Measurements from ENCODE around the gene GREM2. TPM values are rescaled to one million over a fixed set of nuclear protein-coding genes. Genes with fewer than 3 reads are reported as not detected.

Gene GREM2
- total RNA-seq, 1 experiment from 2014 or later = not detected

GRCh38 chr1:240503036-240503435 is 108.9 kb downstream of the GREM2 start:
- DNase-seq (ENCODE audit: low spot score) = no peak
- Histone ChIP-seq H3K36me3 (ENCODE audit: insufficient read depth, low read length, poor library complexity, severe bottlenecking) (no peaks in the 10 kb centered on the region), H3K27ac (ENCODE audit: low read depth, low read length, poor library complexity, severe bottlenecking) (no peak overlapping the region), H3K27me3 (replicated peaks; ENCODE audit: insufficient read depth, low read depth, low read length, poor library complexity) (peaks cover 24% of the 10 kb centered on the region), H3K4me1 (ENCODE audit: insufficient read depth, low read length, poor library complexity, severe bottlenecking) (no peaks in the 10 kb centered on the region), H3K4me3 (ENCODE audit: low read depth, low read length, poor library complexity, severe bottlenecking) (no peak overlapping the region), H3K9me3 (ENCODE audit: low read depth, low read length, poor library complexity, severe bottlenecking) (no peaks in the 10 kb centered on the region)
- no TSS peak for BruUV-seq (replicated peaks)
- POLR2A ChIA-PET (ENCODE audit: low non-redundant PET) = no interaction called here
- CTCF ChIA-PET = no interaction called here
- intact Hi-C loops (cut with micrococcal nuclease; ENCODE audit: unreplicated experiment) = no loop called here
- TF ChIP-seq, protein P1, sequence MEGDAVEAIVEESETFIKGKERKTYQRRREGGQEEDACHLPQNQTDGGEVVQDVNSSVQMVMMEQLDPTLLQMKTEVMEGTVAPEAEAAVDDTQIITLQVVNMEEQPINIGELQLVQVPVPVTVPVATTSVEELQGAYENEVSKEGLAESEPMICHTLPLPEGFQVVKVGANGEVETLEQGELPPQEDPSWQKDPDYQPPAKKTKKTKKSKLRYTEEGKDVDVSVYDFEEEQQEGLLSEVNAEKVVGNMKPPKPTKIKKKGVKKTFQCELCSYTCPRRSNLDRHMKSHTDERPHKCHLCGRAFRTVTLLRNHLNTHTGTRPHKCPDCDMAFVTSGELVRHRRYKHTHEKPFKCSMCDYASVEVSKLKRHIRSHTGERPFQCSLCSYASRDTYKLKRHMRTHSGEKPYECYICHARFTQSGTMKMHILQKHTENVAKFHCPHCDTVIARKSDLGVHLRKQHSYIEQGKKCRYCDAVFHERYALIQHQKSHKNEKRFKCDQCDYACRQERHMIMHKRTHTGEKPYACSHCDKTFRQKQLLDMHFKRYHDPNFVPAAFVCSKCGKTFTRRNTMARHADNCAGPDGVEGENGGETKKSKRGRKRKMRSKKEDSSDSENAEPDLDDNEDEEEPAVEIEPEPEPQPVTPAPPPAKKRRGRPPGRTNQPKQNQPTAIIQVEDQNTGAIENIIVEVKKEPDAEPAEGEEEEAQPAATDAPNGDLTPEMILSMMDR (conservative IDR thresholded peaks at IDR 0.05; ENCODE audit: low read depth, low read length) = no peak
- TF ChIP-seq EZH2 (IDR thresholded peaks at IDR 0.05; ENCODE audit: borderline replicate concordance, low read depth, low read length, poor library complexity, severe bottlenecking) = no peak

DNA sequence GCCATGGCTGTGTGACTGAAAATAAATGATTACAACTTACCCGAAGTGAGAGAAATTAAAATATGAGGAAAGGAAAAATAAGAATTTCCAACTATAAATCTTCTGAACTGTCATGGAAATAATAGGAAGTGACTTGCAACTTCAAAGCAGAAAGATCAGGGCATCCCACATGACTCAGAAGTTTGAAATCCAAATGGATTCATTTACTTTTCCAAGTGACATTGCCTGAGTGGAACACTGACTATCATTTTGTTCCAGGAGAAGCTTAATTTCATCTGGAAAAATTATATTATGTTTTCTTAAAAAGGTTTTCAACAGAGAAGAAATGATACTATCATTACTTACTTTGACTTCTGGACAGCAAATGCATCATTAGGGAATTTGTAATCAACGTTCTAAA is 110.8 kb downstream of the GREM2 start:
- no peaks in the 10 kb centered on the region for H3K9me3 ChIP-seq (ENCODE audit: low read depth, low read length, poor library complexity, severe bottlenecking)
- no peaks in the 10 kb centered on the region for H3K36me3 ChIP-seq (ENCODE audit: insufficient read depth, low read length, poor library complexity, severe bottlenecking)
- no peak overlapping the region for H3K27ac ChIP-seq (ENCODE audit: low read depth, low read length, poor library complexity, severe bottlenecking)
- H3K4me1 ChIP-seq (ENCODE audit: insufficient read depth, low read length, poor library complexity, severe bottlenecking) = no peaks in the 10 kb centered on the region
- DNase-seq (ENCODE audit: low spot score) = no peak
- no peak overlapping the region for H3K4me3 ChIP-seq (ENCODE audit: low read depth, low read length, poor library complexity, severe bottlenecking)
- no TSS peak for BruUV-seq (replicated peaks)
- intact Hi-C loops (cut with micrococcal nuclease; ENCODE audit: unreplicated experiment) = no loop called here
- POLR2A ChIA-PET (ENCODE audit: low non-redundant PET) = no interaction called here
- CTCF ChIA-PET = no interaction called here
- TF ChIP-seq, protein P1 (conservative IDR thresholded peaks at IDR 0.05; ENCODE audit: low read depth, low read length) = no peak
- no peak for TF ChIP-seq EZH2 (IDR thresholded peaks at IDR 0.05; ENCODE audit: borderline replicate concordance, low read depth, low read length, poor library complexity, severe bottlenecking)
- peaks cover 15% of the 10 kb centered on the region for H3K27me3 ChIP-seq (replicated peaks; ENCODE audit: insufficient read depth, low read depth, low read length, poor library complexity)

DNA sequence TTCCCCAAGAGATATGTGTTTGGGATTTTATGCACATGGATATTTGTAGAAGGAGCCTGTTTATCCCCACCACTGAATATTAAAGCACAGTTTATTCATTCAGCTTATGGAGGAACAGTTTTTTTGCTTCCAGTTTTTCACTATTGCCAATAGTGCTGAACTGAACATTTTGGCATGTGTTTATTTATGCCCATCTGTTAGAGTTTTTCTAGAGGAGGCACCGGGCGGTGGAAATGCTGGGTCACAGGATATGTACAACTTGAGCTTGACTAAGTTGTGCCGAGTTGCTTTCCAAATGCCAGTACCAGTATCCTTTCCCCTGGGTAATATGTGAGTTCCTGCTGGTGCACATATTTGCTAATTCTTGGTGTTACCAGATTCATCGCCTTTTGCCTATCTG is 111.3 kb downstream of the GREM2 start:
- Histone ChIP-seq H3K4me1 (ENCODE audit: insufficient read depth, low read length, poor library complexity, severe bottlenecking) (no peaks in the 10 kb centered on the region), H3K9me3 (ENCODE audit: low read depth, low read length, poor library complexity, severe bottlenecking) (no peaks in the 10 kb centered on the region), H3K36me3 (ENCODE audit: insufficient read depth, low read length, poor library complexity, severe bottlenecking) (no peaks in the 10 kb centered on the region), H3K4me3 (ENCODE audit: low read depth, low read length, poor library complexity, severe bottlenecking) (no peak overlapping the region), H3K27ac (ENCODE audit: low read depth, low read length, poor library complexity, severe bottlenecking) (no peak overlapping the region), H3K27me3 (replicated peaks; ENCODE audit: insufficient read depth, low read depth, low read length, poor library complexity) (peaks cover 11% of the 10 kb centered on the region)
- no TSS peak for BruUV-seq (replicated peaks)
- ChIA-PET POLR2A (ENCODE audit: low non-redundant PET) (no interaction called here), CTCF (no interaction called here)
- DNase-seq (ENCODE audit: low spot score) = no peak
- intact Hi-C loops (cut with micrococcal nuclease; ENCODE audit: unreplicated experiment) = no loop called here
- no peak for TF ChIP-seq EZH2 (IDR thresholded peaks at IDR 0.05; ENCODE audit: borderline replicate concordance, low read depth, low read length, poor library complexity, severe bottlenecking)
- TF ChIP-seq, protein P1 (conservative IDR thresholded peaks at IDR 0.05; ENCODE audit: low read depth, low read length) = no peak
